Liver (tissue), 9 donors: ENCODE data around the gene PALLD. TPM values are rescaled to one million over a fixed set of nuclear protein-coding genes. Genes with fewer than 3 reads are reported as not detected.

Experiments
- DNase-seq: peaks from one replicate; pipeline ENCODE4 v3.0.0-alpha.2; 2017; ENCODE audit warnings: low spot score
- H3K27ac ChIP-seq, 2 donors: one replicate each; pipeline ENCODE4 v1.7.0; 2013; ENCODE audit warnings: inconsistent platforms in 2 of 2, low read length in 2 of 2, control low read depth in 1 of 2, low read depth in 1 of 2, mild to moderate bottlenecking in 1 of 2
- H3K27me3 ChIP-seq, 4 donors: one replicate each; pipeline versions ENCODE4 v1.6.1 to v1.7.0; 2013; ENCODE audit warnings: low read length in 3 of 4, inconsistent platforms in 1 of 4, mild to moderate bottlenecking in 1 of 4, moderate library complexity in 1 of 4; ENCODE audit not compliant: control insufficient read depth in 4 of 4, insufficient read depth in 4 of 4
- H3K36me3 ChIP-seq, 4 donors: one replicate each; pipeline versions ENCODE4 v1.6.1 to v1.7.0; 2013; ENCODE audit warnings: low read length in 3 of 4, mild to moderate bottlenecking in 3 of 4, low read depth in 1 of 4, moderate library complexity in 1 of 4; ENCODE audit not compliant: control insufficient read depth in 4 of 4, insufficient read depth in 3 of 4
- H3K4me1 ChIP-seq, 4 donors: one replicate each; pipeline versions ENCODE4 v1.6.1 to v1.7.0; 2013; ENCODE audit warnings: low read length in 3 of 4, mild to moderate bottlenecking in 3 of 4, moderate library complexity in 1 of 4; ENCODE audit not compliant: control insufficient read depth in 4 of 4, insufficient read depth in 4 of 4
- H3K4me3 ChIP-seq, 3 donors: one replicate each; pipeline versions ENCODE4 v1.6.1 to v1.7.0; 2013; ENCODE audit warnings: low read length in 3 of 3, control low read depth in 1 of 3, low read depth in 1 of 3, mild to moderate bottlenecking in 1 of 3
- H3K9ac ChIP-seq, 2 donors: one replicate each; pipeline ENCODE4 v1.7.0; 2013; ENCODE audit warnings: low read length in 2 of 2, mild to moderate bottlenecking in 2 of 2, moderate library complexity in 2 of 2, control low read depth in 1 of 2, low read depth in 1 of 2
- H3K9me3 ChIP-seq, 4 donors: one replicate each; pipeline versions ENCODE4 v1.6.1 to v1.7.0; 2013; ENCODE audit warnings: low read length in 3 of 4; ENCODE audit not compliant: control insufficient read depth in 4 of 4
- ATF3 ChIP-seq: IDR thresholded peaks from 2 replicates; pipeline ENCODE4 v1.6.1; 2016; ENCODE audit warnings: antibody characterized with exemption
- CTCF ChIP-seq: fragments of 150-350 bp; IDR thresholded peaks from 2 replicates; pipeline ENCODE4 v1.5.1; 2017; ENCODE audit warnings: improper control_type of control experiment, low read depth, low read length; ENCODE audit not compliant: missing input control
- EGR1 ChIP-seq, 2 donors: IDR thresholded peaks; 2 replicates each; pipeline ENCODE4 v1.6.1; 2016 to 2018; ENCODE audit warnings: antibody characterized with exemption in 2 of 2, low read depth in 2 of 2
- FOXA1 ChIP-seq: IDR thresholded peaks from 2 replicates; pipeline ENCODE4 v1.6.1; 2016; ENCODE audit warnings: antibody characterized with exemption
- FOXA2 ChIP-seq: IDR thresholded peaks from 2 replicates; pipeline ENCODE4 v1.6.1; 2016; ENCODE audit warnings: antibody characterized with exemption
- HNF4A ChIP-seq, 2 donors: conservative IDR thresholded peaks; 2 replicates each; pipeline ENCODE4 v1.6.1; 2016; ENCODE audit warnings: antibody characterized with exemption in 2 of 2, mild to moderate bottlenecking in 2 of 2
- HNF4G ChIP-seq: IDR thresholded peaks from 2 replicates; pipeline ENCODE4 v1.6.1; 2016; ENCODE audit warnings: antibody characterized with exemption
- JUND ChIP-seq, 2 donors: IDR thresholded peaks; 2 replicates each; pipeline ENCODE4 v1.6.1; 2016; ENCODE audit warnings: antibody characterized with exemption in 2 of 2
- MAX ChIP-seq: IDR thresholded peaks from 2 replicates; pipeline ENCODE4 v1.6.1; 2016; ENCODE audit warnings: antibody characterized with exemption
- NR2F2 ChIP-seq: IDR thresholded peaks from 2 replicates; pipeline ENCODE4 v1.6.1; 2016; ENCODE audit warnings: antibody characterized with exemption
- REST ChIP-seq: IDR thresholded peaks from 2 replicates; pipeline ENCODE4 v1.6.1; 2016; ENCODE audit warnings: antibody characterized with exemption, mild to moderate bottlenecking
- RXRA ChIP-seq, 2 donors: IDR thresholded peaks; 2 replicates each; pipeline ENCODE4 v1.6.1; 2017 to 2018; ENCODE audit warnings: antibody characterized with exemption in 2 of 2, mild to moderate bottlenecking in 1 of 2
- SP1 ChIP-seq: IDR thresholded peaks from 2 replicates; pipeline ENCODE4 v1.6.1; 2018; ENCODE audit warnings: antibody characterized with exemption, mild to moderate bottlenecking
- TAF1 ChIP-seq: conservative IDR thresholded peaks from 2 replicates; pipeline ENCODE4 v1.6.1; 2016; ENCODE audit warnings: antibody characterized with exemption, mild to moderate bottlenecking
- YY1 ChIP-seq: IDR thresholded peaks from 2 replicates; pipeline ENCODE4 v1.6.1; 2016; ENCODE audit warnings: antibody characterized with exemption, mild to moderate bottlenecking
- ZBTB33 ChIP-seq: IDR thresholded peaks from 2 replicates; pipeline ENCODE4 v1.6.1; 2016; ENCODE audit warnings: antibody characterized with exemption
- WGBS: extraction: QIAGEN DNeasy Blood & Tissue Kit; methylation state at CpG from one replicate; pipeline ENCODE4 v1.1.7; 2013; 5-methylcytosine and 5-hydroxymethylcytosine counted together
- polyA plus RNA-seq, 2 donors: library from polyadenylated mRNA; stranded (reverse) in 1 of 2; unstranded in 1 of 2; fragments of 200-250 nt in 1 of 2; fragments of >200 nt in 1 of 2; fragmentation: Nextera tagmentation in 1 of 2; extraction: Ambion mirVana in 1 of 2; gene quantifications; one replicate each; pipeline versions ENCODE4 v1.2.1 to v1.2.3, GENCODE V29; 2013 to 2015
- total RNA-seq, 2 donors: library from RNA; depleted of rRNA; stranded (reverse); fragments of >200 nt; gene quantifications; one replicate each; pipeline ENCODE4 v1.2.3, GENCODE V29; 2014
- donor health status: healthy.
- donor health status: healthy.
- donor health status: healthy.
- donor health status: healthy.
- donor health status: healthy.

Gene PALLD
- total and polyA plus RNA-seq, 4 donors: 9.0 to 26.3 (median 14.7) TPM

- Histone ChIP-seq H3K9ac (no peak overlapping the region), H3K9me3 (no peaks in the 10 kb centered on the region), H3K27ac (no peak overlapping the region), H3K27me3 (no peaks in the 10 kb centered on the region), H3K4me3 (no peak overlapping the region), H3K4me1 (no peaks in the 10 kb centered on the region), H3K36me3 (no peaks in the 10 kb centered on the region)
- no peak for DNase-seq
- WGBS: 95% methylated on average over 5 of the region's 5 CpGs
- TF ChIP-seq FOXA1 (no peak), SP1 (no peak), JUND (IDR thresholded peaks at IDR 0.05) (no peak), HNF4G (no peak), CTCF (no peak), EGR1 (IDR thresholded peaks at IDR 0.05; ENCODE audit: low read depth in 2 of 2) (no peak), ZBTB33 (no peak), REST (no peak)
Measured at GRCh38 chr4:168623484-168623883, 126.6 kb downstream of the PALLD start.

- no peak overlapping the region for H3K9ac ChIP-seq
- H3K27ac ChIP-seq: no peak overlapping the region
- no peak for DNase-seq
- no peaks in the 10 kb centered on the region for H3K36me3 ChIP-seq
- 89% methylated on average over 5 of the region's 5 CpGs for WGBS
- no peaks in the 10 kb centered on the region for H3K9me3 ChIP-seq
- no peaks in the 10 kb centered on the region for H3K27me3 ChIP-seq
- H3K4me3 ChIP-seq: no peak overlapping the region
- peaks cover 0 to 13% (median 8%) of the 10 kb centered on the region in 4 donors for H3K4me1 ChIP-seq
- TF ChIP-seq NR2F2: no peak
- no peak for TF ChIP-seq RXRA (IDR thresholded peaks at IDR 0.05)
- no peak for TF ChIP-seq HNF4A (conservative IDR thresholded peaks at IDR 0.05)
- TF ChIP-seq MAX: no peak
- no peak for TF ChIP-seq FOXA2
- TF ChIP-seq SP1: no peak
- TF ChIP-seq HNF4G: no peak
- TF ChIP-seq YY1: no peak
- no peak for TF ChIP-seq FOXA1
- no peak for TF ChIP-seq ZBTB33
- no peak for TF ChIP-seq EGR1 (IDR thresholded peaks at IDR 0.05; ENCODE audit: low read depth in 2 of 2)
- no peak for TF ChIP-seq TAF1
- TF ChIP-seq ATF3: no peak
- TF ChIP-seq JUND (IDR thresholded peaks at IDR 0.05): no peak
- no peak for TF ChIP-seq CTCF
Measured at GRCh38 chr4:168628251-168628650, 131.4 kb downstream of the PALLD start.
